ENCODE measurements around the gene PEMT.
A peak's percentile ranks its signal among the peaks of the same experiment; 100 is the strongest.
"Not testable (repeated sequence)": the region's sequence is repeated elsewhere in the genome, so short reads cannot be mapped to it uniquely, and the experiment has no call there.

The PEMT gene, protein sequence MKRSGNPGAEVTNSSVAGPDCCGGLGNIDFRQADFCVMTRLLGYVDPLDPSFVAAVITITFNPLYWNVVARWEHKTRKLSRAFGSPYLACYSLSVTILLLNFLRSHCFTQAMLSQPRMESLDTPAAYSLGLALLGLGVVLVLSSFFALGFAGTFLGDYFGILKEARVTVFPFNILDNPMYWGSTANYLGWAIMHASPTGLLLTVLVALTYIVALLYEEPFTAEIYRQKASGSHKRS

DNA sequence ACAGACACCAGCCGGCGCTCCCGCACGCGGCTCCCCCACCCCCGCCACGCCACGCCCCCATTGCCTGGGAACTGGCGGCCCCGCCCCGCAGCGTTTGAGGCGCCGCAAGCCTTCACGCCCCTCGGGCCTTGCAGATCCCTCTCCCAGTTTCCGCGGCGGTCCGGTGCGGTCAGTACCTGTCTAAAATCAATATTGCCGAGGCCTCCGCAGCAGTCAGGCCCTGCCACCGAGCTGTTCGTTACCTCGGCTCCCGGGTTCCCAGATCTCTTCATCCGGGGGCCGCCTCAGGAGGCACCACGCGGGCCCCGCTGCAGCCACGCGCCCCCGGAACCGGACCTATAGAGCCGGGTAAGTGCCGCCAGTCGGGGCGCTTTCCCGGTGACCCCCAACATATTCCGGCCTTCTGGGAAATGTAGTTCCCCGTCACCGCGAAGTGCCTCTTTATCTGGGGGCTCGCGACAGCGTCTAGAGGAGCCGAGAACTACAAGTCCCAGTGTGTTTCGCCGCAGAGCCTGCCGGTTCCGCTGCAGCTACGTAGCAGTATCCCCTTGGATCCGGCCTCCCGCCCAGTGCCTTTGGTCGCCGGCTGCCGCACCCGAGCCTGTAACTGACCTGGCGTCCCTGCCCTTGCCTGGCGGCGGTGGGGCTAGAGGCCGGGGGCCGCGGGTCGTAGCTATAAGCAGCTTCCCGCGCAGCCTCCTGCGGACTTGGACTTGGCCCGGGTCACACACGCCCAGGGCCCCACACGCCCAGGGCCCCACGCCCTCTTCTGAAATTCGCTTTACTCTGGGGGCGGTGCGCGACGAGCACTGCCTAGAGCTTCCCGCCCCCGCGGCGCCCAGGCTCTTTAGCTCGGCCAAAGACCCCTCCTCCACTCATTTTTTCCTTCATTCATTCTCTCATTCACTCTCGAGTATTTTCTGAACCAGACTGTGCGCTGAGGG lies at the start of gene PEMT:
TSS of gene PEMT (minus strand) at position 354 of the 944 bp plus-strand sequence. CDS start at position 272, 82 bp downstream.
- DNase-seq (ENCODE audit: low read depth) = peak; percentile 80

DNA sequence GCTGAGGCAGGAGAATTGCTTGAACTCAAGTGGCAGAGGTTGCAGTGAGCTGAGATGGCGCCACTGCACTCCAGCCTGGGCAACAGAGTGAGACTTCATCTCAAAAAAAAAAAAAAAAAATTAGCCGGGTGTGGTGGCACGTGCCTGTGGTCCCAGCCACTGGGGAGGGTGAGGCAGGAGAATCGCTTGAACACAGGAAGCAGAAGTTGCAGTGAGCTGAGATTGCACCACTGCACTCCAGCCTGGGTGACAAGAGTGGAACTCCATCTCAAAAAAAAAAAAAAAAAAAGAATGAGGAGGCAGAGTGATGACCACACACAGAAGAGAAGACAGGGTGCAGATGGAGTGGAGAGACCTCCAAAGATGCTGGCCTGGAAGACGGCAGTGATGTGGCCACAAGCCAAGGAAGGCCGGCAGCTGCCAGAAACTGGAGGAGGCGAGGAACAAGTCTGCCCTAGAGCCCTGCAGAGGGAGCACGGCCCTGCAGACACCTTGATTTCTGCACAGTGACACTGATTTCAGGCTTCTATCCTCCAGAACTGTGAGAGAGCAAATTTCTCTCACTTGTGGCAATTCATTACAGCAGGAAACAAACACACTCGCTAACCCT lies 48.3 kb upstream of the PEMT start:
- DNase-seq (ENCODE audit: low read depth) = not testable (repeated sequence)

DNA sequence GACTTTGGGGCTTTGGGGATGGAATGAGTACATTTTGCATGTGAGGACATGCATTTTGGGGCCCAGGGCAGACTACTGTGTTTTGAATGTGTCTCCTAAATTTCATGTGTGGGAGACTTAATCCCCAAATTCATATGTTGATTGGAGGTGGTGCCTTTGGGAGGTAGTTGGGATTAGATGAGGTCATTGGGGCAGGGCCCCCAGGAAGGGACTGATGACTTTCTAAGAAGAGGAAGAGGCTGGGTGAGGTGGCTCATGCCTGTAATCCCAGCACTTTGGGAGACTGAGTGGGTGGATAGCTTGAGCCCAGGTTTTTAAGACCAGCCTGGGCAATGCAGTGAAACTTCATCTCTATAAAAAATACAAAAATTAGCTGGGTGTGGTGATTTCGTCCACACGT lies 47.0 kb upstream of the PEMT start:
- DNase-seq (ENCODE audit: low read depth) = no peak

DNA sequence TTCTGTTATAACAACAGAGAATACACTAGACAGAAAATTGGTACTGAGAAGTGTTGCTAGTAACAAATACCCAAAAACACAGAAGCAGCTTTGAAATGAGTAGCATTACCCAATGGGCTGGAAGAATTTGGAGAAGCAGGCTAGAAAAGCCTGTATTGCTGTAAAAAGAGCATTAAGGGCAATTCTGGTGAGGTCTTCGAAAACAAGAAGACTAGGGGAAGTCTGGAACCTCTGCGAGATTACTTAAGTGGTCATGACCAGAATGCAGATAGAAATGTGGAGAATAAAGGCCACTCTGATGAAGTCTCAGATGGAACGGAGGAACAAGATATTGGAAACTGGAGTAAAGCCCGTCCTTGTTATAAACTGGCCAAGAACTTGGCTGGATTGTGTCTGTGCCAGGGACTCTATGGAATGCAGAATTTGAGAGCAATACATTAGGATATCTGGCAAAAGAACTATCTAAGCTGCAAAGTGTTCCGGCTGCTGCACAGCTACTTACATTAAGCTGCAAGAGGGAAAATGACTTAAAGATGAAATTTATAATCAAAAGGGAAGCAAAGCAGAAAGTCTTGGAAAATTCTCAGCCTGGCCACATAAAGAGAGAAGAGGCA lies 44.9 kb upstream of the PEMT start:
- DNase-seq (ENCODE audit: low read depth) = no peak

DNA sequence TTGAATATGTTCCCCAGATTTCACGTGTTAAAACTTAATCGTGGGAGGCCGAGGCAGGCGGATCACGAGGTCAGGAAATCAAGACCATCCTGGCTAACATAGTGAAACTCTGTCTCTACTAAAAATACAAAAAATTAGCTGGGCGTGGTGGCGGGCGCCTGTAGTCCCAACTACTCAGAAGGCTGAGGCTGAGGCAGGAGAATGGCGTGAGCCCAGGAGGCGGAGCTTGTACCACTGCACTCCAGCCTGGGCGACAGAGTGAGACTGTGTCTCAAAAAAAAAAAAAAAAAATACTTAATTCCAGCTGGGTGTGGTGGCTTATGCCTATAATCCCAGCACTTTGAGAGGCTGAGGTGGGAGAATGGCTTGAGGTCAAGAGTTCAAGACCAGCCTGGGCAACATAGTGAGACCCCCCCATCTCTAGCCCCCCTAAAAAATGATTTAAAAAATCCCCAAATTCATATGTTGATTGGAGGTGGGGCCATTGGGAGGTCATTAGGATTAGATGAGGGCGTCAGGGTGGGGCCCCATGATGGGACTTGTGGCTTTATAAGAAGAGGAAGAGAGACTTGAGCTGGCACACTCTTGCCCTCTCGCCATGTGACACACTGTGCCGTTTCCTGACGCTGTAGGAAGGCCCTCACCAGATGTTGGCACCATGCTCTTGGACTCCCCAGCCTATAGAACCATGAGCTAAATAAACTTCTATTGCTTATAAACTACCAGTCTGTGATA lies 44.2 kb upstream of the PEMT start:
- DNase-seq (ENCODE audit: low read depth) = not testable (repeated sequence)

DNA sequence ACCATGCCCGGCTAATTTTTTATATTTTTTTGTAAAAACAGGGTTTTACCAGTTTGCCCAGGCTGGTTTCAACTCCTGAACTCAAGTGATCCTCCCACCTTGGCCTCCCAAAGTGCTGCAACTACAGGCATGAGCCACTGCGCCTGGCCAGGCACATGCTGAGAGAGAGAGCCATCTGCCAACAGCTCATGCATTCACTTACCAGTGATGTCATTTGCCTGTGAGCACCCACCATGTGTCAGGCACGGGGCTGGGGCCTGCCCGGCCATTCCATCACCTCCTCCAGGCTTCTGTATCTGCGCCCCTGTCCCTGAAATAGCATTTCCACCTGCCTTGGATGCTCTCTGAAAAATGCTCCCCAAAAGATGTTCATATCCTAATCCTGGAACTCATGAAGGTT lies 43.6 kb upstream of the PEMT start:
- DNase-seq (ENCODE audit: low read depth) = no peak

DNA sequence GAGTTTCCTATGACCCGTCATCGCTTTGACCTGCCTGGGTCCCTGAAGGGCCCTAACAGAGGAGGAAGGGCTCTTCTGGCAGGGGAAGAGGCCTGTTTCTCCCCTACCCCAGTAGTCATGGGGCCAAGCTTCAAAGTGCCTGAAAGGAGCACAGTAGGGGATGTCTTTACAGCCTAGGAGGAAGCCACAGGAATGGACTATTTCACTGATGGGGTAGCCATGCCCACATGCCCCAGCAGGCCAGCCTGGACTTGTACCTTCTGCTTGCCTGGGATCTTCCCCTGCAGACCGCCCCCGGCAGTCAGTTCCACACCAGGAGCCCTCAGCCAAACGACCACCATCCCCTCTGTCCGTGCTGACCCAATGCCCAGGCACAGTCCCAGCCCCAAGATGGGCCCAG lies 41.8 kb upstream of the PEMT start:
- no peak for DNase-seq (ENCODE audit: low read depth)

DNA sequence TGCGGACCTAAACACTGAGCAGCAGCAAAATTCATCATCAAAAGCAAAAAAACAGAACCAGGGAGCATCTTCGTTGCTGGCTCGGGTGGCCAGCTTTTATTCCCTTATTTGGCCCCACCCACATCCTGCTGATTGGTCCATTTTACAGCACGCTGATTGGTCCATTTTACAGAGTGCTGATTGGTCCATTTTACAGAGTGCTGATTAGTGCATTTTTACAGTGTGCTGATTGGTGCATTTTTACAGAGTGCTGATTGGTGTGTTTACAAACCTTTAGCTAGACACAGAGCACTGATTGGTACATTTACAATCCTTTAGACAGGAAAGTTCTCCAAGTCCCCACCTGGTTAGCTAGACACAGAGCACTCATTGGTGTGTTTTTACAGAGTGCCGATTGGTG lies 41.2 kb upstream of the PEMT start:
- DNase-seq (ENCODE audit: low read depth) = not testable (repeated sequence)

DNA sequence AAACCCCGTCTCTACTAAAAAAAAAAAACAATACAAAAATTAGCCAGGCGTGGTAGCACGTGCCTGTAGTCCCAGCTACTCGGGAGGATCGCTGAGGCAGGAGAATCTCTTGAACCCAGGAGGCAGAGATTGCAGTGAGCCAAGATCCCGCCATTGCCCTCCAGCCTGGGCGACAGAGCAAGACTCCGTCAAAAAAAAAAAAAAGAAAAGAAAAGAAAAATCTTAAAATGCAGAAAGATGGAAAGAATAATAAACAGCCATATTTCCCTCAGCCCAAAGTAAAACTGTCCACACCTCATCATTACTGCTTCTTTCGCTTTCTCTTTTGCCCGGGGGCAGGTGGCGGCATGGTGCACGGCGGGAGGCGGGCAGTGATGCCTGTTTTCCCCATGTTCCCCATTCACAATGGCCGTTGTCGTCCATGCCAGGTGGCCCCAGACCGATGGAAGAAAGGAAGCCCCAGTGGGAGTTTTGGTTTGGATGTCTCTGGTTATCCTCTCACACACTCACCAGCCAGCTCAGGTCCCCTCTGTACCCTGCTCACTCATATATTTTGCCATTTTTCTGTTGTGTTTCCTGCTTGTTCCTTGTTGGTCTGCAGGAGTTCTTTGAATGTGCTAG lies 37.0 kb upstream of the PEMT start:
- no peak for DNase-seq (ENCODE audit: low read depth)

DNA sequence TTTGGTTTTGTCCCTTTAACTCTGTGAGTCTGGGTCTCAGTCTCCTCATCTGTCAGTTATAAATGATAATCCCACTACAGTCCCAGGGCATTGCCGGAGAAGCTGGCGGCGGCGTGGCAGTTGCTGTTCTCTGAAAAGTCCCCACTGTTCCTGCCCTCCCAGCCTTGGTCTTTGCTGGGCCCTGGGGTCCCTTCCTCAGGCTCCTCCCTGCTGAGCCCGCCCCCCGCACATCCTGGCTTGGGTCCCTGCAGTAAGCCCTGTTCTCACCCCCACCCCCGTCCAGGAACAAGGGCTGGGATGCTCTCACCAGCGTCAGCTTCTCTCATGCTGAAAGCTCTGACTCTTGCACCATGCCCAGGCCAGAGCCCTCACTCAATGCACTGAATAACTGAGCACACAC lies 35.3 kb upstream of the PEMT start:
- no peak for DNase-seq (ENCODE audit: low read depth)

DNA sequence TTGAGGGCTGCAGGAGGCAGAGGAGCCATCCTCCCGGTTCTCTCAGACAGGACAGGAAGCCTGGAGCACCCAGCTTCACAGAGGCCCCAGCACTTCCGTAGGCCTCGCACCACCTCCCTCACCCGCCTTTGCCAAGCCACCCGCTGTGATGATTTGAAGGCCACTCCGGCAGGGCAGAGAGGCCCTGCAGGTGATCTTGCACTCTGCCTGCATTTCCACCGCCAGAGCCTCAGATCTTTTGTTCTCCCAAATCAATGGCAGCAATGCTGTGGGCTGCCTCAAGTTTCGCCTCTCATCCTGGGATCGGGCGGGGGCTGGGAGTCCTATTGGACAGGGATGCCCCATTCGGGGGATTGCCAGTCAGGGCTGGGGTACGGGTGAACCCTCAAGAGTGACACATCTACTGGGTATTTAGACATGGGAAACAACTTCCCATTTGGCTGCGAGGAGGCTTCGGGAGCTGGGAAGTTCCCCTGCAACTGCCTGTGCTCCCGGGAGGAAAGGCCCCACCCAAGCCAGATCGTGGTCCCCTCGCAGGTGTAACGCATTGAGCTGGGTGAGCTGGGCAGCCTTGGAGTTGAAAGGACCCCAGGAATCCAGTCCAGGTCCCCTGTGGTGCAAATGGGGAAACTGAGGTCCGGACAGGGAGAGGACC lies 34.8 kb upstream of the PEMT start:
- DNase-seq (ENCODE audit: low read depth) = no peak

DNA sequence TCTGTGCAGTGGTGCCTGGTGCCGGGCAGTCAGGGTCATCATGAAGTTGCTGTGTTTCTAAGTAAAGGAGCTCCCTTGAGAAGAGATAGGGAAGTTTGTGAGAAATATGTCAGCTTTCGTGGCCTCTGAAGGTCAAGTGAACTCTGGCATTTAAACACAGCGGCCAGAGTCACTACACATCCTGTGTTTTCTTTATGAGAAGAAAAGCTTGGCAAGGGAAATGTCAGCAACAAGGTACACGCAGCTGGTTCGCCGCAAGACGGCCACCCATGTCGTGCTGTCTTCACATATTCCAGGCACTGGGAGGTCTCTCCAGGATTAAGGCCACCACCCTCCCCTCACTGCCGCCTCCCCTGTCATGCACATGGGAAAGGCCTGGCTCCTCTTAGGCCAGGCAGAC lies 33.2 kb upstream of the PEMT start:
- no peak for DNase-seq (ENCODE audit: low read depth)

DNA sequence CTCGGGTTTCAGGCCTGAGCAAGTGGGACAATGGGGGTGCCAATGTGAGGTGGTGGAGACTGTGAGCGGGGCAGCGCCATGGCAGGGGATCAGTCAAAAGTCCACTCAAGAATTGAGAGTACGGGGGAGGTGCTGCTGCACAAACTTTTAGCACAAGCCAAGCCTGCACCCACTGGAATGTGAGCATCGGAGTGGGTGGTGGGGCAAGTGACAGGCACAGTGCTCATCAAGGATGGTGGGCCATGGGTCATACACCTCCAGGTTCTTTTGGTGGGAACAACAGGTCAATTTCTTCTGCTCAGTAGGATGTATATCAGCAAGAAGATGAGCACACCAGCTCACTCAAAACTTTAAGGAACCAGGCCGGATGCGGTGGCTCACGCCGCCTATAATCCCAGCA lies 32.4 kb upstream of the PEMT start:
- DNase-seq (ENCODE audit: low read depth) = no peak

DNA sequence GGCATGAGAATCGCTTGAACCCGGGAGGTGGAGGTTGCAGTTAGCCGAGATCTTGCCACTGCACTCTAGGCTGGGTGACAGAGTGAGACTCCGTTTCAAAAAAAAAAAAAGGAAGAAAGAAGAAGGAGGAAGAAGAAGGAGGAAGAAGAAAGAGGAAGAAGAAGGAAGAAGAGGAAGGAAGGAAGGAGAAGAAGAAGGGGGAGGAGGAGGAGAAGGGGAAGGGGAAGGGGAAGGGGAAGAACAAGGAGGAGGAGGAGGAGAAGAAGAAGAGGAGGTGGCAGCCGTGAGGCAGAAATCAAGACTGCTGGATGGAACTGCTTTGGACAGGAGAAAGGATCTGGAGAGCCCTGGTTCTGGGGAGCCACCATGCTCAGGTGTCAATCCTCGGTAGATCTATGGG lies 29.7 kb upstream of the PEMT start:
- no peak for DNase-seq (ENCODE audit: low read depth)

DNA sequence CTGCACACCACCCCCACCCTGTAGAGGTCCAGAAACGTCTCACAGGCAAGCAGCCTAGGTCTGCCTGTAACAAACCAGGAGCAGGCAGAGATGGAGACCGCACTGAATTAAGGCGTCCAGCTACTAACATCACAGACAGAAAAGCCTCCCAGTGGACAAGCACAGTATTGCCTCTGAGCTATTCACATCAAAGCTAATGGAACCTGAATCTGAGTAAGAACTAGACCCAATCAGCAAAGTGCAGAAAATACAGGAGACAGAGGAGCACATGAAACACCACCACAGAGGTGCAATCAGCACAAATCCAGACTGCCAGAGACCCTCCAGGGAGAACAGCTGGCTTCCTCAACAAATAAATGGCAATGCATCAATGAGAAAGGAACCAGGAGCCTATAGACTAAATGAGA lies 22.2 kb upstream of the PEMT start:
- DNase-seq (ENCODE audit: low read depth) = no peak

DNA sequence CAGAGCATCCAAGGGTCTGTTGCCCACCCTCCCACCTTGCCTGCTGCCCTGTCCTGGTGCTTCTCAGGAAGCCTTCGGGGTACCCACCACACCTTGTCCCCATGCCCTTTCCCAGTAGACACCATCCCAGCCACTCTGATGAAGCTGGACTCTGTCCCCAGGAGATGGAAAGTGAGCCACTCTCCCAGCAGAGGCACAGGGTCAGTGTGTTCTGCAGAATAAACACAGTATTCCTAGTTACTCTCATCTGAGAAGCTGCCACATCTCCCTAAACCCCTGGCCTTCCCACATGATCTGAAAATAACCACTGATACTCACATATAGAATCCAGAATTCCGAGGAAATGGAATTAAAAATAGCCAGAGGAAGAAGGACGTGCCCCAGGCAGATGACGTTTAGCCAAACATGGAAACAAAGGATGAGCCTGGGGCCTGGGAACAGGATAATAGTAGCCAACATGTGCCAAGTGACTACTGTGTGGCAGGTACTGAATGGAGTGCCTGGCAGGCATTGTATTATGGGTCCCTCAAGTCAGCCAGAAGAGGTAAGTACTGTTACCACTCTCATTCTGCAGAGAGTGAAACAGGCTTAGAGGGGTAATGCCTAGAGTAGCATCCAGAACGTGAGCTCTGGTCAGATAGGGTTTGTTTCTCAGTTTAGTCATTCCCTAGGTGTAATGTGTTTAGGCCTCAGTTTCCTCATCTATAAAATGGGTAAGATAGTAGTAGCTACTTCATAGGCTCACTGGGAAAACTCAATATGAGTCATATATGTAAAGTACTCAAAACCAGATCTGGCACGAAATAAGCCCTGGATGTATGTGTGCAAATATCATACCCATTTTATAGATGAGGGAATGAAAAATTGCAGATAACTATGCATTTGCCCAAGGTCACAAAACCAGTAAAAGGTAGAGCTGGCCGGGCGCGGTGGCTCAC lies 20.8 kb upstream of the PEMT start:
- DNase-seq (ENCODE audit: low read depth) = no peak

DNA sequence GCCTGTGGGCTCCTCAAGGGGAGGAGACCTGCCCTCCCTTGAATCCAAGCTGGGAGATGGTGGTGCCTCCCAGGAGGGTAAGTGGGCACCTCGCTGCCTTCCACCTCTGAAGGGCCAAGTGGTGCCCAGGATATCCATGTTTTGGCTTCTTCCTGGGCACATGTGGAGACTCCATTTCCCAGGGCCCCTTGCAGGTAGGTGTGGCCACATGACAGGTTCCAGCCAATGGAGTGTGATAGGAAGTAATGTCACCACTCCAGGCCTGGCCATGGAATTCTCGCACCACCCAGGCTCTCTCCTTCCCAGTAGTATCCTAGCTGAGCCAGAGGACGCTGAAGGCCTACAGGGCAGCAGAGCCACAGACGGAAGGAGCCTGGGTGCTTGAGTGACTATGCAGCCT lies 17.6 kb upstream of the PEMT start:
- no peak for DNase-seq (ENCODE audit: low read depth)

DNA sequence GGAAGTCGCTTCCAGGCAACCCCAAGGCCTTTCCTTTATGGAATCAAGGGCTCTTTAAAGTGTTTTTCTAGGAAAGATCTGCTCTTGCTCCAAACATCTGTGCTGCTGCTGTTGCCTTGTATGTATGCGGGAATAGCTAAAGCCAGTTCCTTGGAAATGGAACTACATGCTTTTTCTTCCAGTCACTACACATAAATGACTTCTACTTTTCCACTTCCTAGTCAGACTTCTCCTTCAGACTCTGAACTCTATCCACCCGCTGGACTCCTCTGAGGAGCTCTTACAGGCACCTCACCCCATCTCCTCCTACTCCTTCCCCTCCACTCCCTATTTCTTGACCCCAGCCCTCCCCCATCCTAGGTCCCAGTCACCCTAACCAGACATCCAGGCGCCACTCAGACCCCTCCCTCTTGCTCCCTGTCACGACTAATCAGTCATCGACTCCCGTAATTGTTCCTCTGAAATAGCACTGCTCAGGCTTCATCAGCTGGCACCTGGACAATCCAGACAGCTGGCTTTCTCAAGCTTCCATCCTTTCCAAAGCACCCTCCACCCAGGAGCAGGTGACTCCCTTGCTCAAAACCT lies 15.0 kb upstream of the PEMT start:
- DNase-seq (ENCODE audit: low read depth) = no peak

DNA sequence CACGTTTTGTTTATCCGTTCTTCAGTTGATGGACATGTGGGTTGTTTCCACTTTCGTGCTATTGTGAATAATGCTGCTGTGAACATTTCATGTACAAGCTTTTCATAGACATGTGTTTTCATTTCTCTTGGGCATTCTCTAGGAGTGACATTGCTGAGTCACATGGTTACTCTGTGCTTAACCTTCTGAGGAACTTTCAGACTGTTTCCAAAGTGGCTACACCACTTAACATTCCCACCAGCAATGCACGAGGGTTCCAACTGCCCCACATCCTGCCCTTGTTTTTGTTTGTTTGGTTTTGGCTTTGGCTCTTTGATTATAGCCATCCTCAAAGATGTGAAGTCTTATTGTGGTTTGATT lies 14.2 kb upstream of the PEMT start:
- no peak for DNase-seq (ENCODE audit: low read depth)
